ENCODE results near the gene RANBP3L. TPM values are rescaled to one million over a fixed set of nuclear protein-coding genes. Genes with fewer than 3 reads are reported as not detected.
A peak's percentile ranks its signal among the peaks of the same experiment; 100 is the strongest.
"Not testable (repeated sequence)": the region's sequence is repeated elsewhere in the genome, so short reads cannot be mapped to it uniquely, and the experiment has no call there.

The RANBP3L gene
- total RNA-seq, 1 experiment from 2014 or later = not detected

GRCh38 chr5:36298552-36298951 lies 3.1 kb downstream of the RANBP3L start:
- in situ Hi-C loops (cut with HindIII; ENCODE audit: low sequenced_read_pairs) = no loop called here
- no peak for DNase-seq (ENCODE audit: low spot score)

- in situ Hi-C loops (cut with HindIII; ENCODE audit: low sequenced_read_pairs) = no loop called here
- no peak for DNase-seq (ENCODE audit: low spot score)
These were observed 4.0 kb downstream of the RANBP3L start for GRCh38 chr5:36297653-36298052.

GRCh38 chr5:36285837-36286615 lies 15.7 kb downstream of the RANBP3L start:
- no peak for DNase-seq (ENCODE audit: low spot score)

GRCh38 chr5:36283775-36284174 lies 17.9 kb downstream of the RANBP3L start:
- in situ Hi-C loops (cut with HindIII; ENCODE audit: low sequenced_read_pairs); DNase-seq (ENCODE audit: low spot score): not testable (repeated sequence)

More at GRCh38 chr5:36285837-36286615, 15.7 kb downstream of the RANBP3L start:
- in situ Hi-C loops (cut with HindIII; ENCODE audit: low sequenced_read_pairs) = no loop called here

- DNase-seq (ENCODE audit: low spot score) = no peak
- in situ Hi-C loops (cut with HindIII; ENCODE audit: low sequenced_read_pairs) = no loop called here
These were observed 20.1 kb downstream of the RANBP3L start for GRCh38 chr5:36281626-36282025.

- DNase-seq (ENCODE audit: low spot score) = no peak
- in situ Hi-C loops (cut with HindIII; ENCODE audit: low sequenced_read_pairs) = no loop called here
These were observed 22.5 kb downstream of the RANBP3L start for GRCh38 chr5:36279054-36279698.

- DNase-seq (ENCODE audit: low spot score) = no peak
- in situ Hi-C loops (cut with HindIII; ENCODE audit: low sequenced_read_pairs) = no loop called here
These were observed 24.1 kb downstream of the RANBP3L start for GRCh38 chr5:36277521-36278176.

- in situ Hi-C loops (cut with HindIII; ENCODE audit: low sequenced_read_pairs) = no loop called here
- peak; percentile 93 for DNase-seq (ENCODE audit: low spot score)
These were observed 24.8 kb downstream of the RANBP3L start for GRCh38 chr5:36276864-36277263.

GRCh38 chr5:36273809-36274526 lies 27.7 kb downstream of the RANBP3L start:
- in situ Hi-C loops (cut with HindIII; ENCODE audit: low sequenced_read_pairs) = no loop called here

GRCh38 chr5:36272136-36272690 lies 29.5 kb downstream of the RANBP3L start:
- in situ Hi-C loops (cut with HindIII; ENCODE audit: low sequenced_read_pairs) = no loop called here
- no peak for DNase-seq (ENCODE audit: low spot score)

More at GRCh38 chr5:36273809-36274526, 27.7 kb downstream of the RANBP3L start:
- no peak for DNase-seq (ENCODE audit: low spot score)

GRCh38 chr5:36270876-36271575 lies 30.7 kb downstream of the RANBP3L start:
- no peak for DNase-seq (ENCODE audit: low spot score)
- in situ Hi-C loops (cut with HindIII; ENCODE audit: low sequenced_read_pairs) = no loop called here

GRCh38 chr5:36270175-36270574 lies 31.5 kb downstream of the RANBP3L start:
- in situ Hi-C loops (cut with HindIII; ENCODE audit: low sequenced_read_pairs) = no loop called here

GRCh38 chr5:36269478-36269877 lies 32.2 kb downstream of the RANBP3L start:
- DNase-seq (ENCODE audit: low spot score) = no peak
- in situ Hi-C loops (cut with HindIII; ENCODE audit: low sequenced_read_pairs) = no loop called here

More at GRCh38 chr5:36270175-36270574, 31.5 kb downstream of the RANBP3L start:
- no peak for DNase-seq (ENCODE audit: low spot score)

- in situ Hi-C loops (cut with HindIII; ENCODE audit: low sequenced_read_pairs) = no loop called here
- no peak for DNase-seq (ENCODE audit: low spot score)
These were observed 33.8 kb downstream of the RANBP3L start for GRCh38 chr5:36267905-36268304.

- in situ Hi-C loops (cut with HindIII; ENCODE audit: low sequenced_read_pairs) = no loop called here
- no peak for DNase-seq (ENCODE audit: low spot score)
These were observed 37.4 kb downstream of the RANBP3L start for GRCh38 chr5:36264202-36264760.

GRCh38 chr5:36261186-36261585 lies 40.5 kb downstream of the RANBP3L start:
- no peak for DNase-seq (ENCODE audit: low spot score)
- in situ Hi-C loops (cut with HindIII; ENCODE audit: low sequenced_read_pairs) = no loop called here

GRCh38 chr5:36253575-36253974 lies 48.1 kb downstream of the RANBP3L start:
- DNase-seq (ENCODE audit: low spot score) = no peak
- in situ Hi-C loops (cut with HindIII; ENCODE audit: low sequenced_read_pairs) = no loop called here

- in situ Hi-C loops (cut with HindIII; ENCODE audit: low sequenced_read_pairs) = no loop called here
- DNase-seq (ENCODE audit: low spot score) = peak; percentile 72
These were observed 48.9 kb downstream of the RANBP3L start for GRCh38 chr5:36252722-36253365.

Data from G401 (cell line).